ENCODE measurements around the gene SNIP1.
"Not testable (repeated sequence)": the region's sequence is repeated elsewhere in the genome, so short reads cannot be mapped to it uniquely, and the experiment has no call there.

Gene SNIP1

GRCh38 chr1:37515185-37516034, 38.7 kb downstream of the SNIP1 start:
- no peak for DNase-seq (ENCODE audit: insufficient read length, low spot score)

GRCh38 chr1:37514350-37515184, 39.5 kb downstream of the SNIP1 start, which contains the start of gene MEAF6:
TSS of gene MEAF6 (minus strand) at chr1:37514766. CDS start at chr1:37514746, 20 bp downstream.
- no peak for FAIRE-seq

More at GRCh38 chr1:37515185-37516034, 38.7 kb downstream of the SNIP1 start:
- no peak for FAIRE-seq

GRCh38 chr1:37513795-37514349, 40.2 kb downstream of the SNIP1 start:
- FAIRE-seq (no peak), DNase-seq (ENCODE audit: insufficient read length, low spot score) (peak; percentile 9)

More at GRCh38 chr1:37514350-37515184, 39.5 kb downstream of the SNIP1 start, which contains the start of gene MEAF6:
- peak; percentile 83 for DNase-seq (ENCODE audit: insufficient read length, low spot score)

- no peak for DNase-seq (ENCODE audit: insufficient read length, low spot score)
- no peak for FAIRE-seq
These were observed 44.9 kb downstream of the SNIP1 start for GRCh38 chr1:37509181-37509580.

GRCh38 chr1:37506740-37507139, 47.4 kb downstream of the SNIP1 start:
- no peak for FAIRE-seq
- DNase-seq (ENCODE audit: insufficient read length, low spot score) = no peak

GRCh38 chr1:37502791-37503190, 51.3 kb downstream of the SNIP1 start:
- DNase-seq (ENCODE audit: insufficient read length, low spot score); FAIRE-seq: not testable (repeated sequence)

GRCh38 chr1:37502104-37502503, 52.0 kb downstream of the SNIP1 start:
- FAIRE-seq (no peak), DNase-seq (ENCODE audit: insufficient read length, low spot score) (no peak)

GRCh38 chr1:37501661-37502060, 52.4 kb downstream of the SNIP1 start:
- FAIRE-seq (no peak), DNase-seq (ENCODE audit: insufficient read length, low spot score) (no peak)

GRCh38 chr1:37498872-37499617, 55.0 kb downstream of the SNIP1 start:
- DNase-seq (ENCODE audit: insufficient read length, low spot score) = no peak
- no peak for FAIRE-seq

- no peak for FAIRE-seq
These were observed 56.3 kb downstream of the SNIP1 start for GRCh38 chr1:37497832-37498231.

GRCh38 chr1:37495875-37496274, 58.2 kb downstream of the SNIP1 start:
- FAIRE-seq (no peak), DNase-seq (ENCODE audit: insufficient read length, low spot score) (no peak)

More at GRCh38 chr1:37497832-37498231, 56.3 kb downstream of the SNIP1 start:
- DNase-seq (ENCODE audit: insufficient read length, low spot score) = no peak

GRCh38 chr1:37493336-37494098, 60.6 kb downstream of the SNIP1 start:
- FAIRE-seq (no peak), DNase-seq (ENCODE audit: insufficient read length, low spot score) (no peak)

GRCh38 chr1:37487619-37487984, 66.5 kb downstream of the SNIP1 start:
- FAIRE-seq = no peak
- no peak for DNase-seq (ENCODE audit: insufficient read length, low spot score)

- DNase-seq (ENCODE audit: insufficient read length, low spot score) (peak; percentile 75), FAIRE-seq (no peak)
These were observed 67.1 kb downstream of the SNIP1 start for GRCh38 chr1:37486680-37487618.

- FAIRE-seq (no peak), DNase-seq (ENCODE audit: insufficient read length, low spot score) (no peak)
These were observed 68.0 kb downstream of the SNIP1 start for GRCh38 chr1:37485902-37486679.
